ENCODE measurements around the gene RHBDF1. TPM values are rescaled to one million over a fixed set of nuclear protein-coding genes. Genes with fewer than 3 reads are reported as not detected.
A peak's percentile ranks its signal among the peaks of the same experiment; 100 is the strongest.

Gene RHBDF1
- total and polyA plus RNA-seq, 4 donors = 26.6 to 51.2 (median 29.9) TPM

DNA sequence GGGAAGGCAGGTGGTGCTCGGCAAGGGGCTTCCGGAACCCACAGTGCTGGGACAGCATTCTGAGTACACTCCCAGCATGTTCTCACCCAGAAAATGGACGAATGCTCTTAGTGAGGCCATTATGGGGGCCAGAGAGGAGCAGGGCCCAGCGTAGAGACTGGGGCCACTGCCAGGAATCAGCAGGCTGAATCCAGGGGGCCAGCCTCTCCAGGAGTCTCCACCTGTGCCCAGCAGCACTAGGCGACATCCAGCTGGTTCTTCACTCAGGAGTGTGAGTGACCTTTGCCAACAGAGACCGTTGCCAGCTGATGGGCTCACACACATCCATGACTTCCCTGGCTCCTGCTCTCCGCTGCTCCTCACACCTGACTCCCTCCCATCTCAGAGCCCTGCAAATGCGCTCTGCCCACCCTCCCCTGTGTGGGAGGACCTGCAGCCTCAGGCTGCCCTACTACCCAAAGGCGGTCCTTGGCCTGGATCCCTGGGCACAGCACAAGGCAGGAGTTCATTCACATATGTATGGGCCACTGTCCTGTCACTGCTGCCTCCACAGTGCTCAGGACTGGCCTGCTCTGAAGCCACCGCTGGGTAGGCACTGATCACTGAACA lies 5.1 kb downstream of the RHBDF1 start:
- H3K36me3 ChIP-seq (ENCODE audit: control insufficient read depth in 4 of 4, insufficient read depth in 4 of 4, low read length in 4 of 4) = peaks cover 0 to 25% (median 9%) of the 10 kb centered on the region in 4 donors
- no peaks in the 10 kb centered on the region for H3K9me3 ChIP-seq (ENCODE audit: control insufficient read depth in 4 of 4, insufficient read depth in 3 of 4, low read length in 3 of 4)
- H3K9ac ChIP-seq (ENCODE audit: insufficient read depth in 1 of 2, low read length in 2 of 2) = no peak overlapping the region
- H3K27ac ChIP-seq (ENCODE audit: low read depth in 1 of 2, low read length in 1 of 2) = no peak overlapping the region
- TF ChIP-seq, protein P1, sequence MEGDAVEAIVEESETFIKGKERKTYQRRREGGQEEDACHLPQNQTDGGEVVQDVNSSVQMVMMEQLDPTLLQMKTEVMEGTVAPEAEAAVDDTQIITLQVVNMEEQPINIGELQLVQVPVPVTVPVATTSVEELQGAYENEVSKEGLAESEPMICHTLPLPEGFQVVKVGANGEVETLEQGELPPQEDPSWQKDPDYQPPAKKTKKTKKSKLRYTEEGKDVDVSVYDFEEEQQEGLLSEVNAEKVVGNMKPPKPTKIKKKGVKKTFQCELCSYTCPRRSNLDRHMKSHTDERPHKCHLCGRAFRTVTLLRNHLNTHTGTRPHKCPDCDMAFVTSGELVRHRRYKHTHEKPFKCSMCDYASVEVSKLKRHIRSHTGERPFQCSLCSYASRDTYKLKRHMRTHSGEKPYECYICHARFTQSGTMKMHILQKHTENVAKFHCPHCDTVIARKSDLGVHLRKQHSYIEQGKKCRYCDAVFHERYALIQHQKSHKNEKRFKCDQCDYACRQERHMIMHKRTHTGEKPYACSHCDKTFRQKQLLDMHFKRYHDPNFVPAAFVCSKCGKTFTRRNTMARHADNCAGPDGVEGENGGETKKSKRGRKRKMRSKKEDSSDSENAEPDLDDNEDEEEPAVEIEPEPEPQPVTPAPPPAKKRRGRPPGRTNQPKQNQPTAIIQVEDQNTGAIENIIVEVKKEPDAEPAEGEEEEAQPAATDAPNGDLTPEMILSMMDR (IDR thresholded peaks at IDR 0.05; ENCODE audit: control extremely low read depth, extremely low read depth) = no peak
- H3K27me3 ChIP-seq (ENCODE audit: control insufficient read depth in 3 of 3, insufficient read depth in 3 of 3, low read length in 2 of 3) = no peaks in the 10 kb centered on the region
- ATAC-seq (ENCODE audit: insufficient read depth, low FRiP score) = no peak
- H3K4me1 ChIP-seq (ENCODE audit: control insufficient read depth in 5 of 5, insufficient read depth in 5 of 5, low read length in 5 of 5) = peaks cover 0 to 36% (median 19%) of the 10 kb centered on the region in 5 donors
- DNase-seq = no peak
- no peak overlapping the region for H3K4me3 ChIP-seq
- 85 to 93% methylated on average over 10 of the region's 10 CpGs for WGBS, 2 donors

DNA sequence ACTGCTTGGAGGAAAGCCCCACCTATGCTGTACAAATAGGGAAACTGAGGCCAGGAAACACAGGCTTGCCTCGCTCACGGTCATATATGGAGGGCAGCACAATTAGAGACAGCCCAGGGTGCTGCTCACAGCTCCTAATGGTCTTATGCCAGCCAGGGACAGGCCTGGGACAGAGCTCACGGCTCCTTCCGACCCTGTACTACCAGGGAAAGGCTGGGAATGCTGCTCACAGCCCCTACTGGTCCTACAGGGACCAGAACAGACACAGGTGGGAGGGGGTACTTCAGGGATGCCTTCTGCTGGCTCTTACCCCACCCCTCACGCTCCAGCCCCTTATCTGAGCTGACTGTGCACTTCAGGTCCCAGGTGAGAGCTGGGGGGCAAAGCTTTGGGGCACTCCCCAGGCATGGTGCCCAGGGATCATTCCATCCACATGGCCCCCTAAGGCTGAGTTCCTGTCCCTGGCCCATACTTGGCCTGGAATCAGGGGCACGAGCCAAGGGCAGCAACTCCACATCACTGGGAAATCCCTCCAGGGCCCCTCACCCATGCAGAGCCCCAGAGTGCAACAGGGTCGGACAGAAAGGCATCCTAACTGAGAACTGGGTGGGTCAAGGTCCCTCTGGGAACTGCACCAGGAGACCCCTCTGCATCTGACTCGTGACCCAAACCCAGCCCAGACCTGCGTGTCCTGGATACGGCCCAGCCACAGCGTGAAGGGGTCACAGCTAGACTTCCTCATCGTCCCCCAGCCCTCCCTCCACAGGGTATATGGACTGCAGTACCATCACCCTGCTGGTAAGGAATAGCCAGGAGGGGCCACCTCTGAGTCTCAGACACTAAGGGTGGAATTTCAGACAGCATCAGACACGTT lies 5.9 kb downstream of the RHBDF1 start:
- peaks cover 0 to 33% (median 11%) of the 10 kb centered on the region in 4 donors for H3K36me3 ChIP-seq (ENCODE audit: control insufficient read depth in 4 of 4, insufficient read depth in 4 of 4, low read length in 4 of 4)
- no peaks in the 10 kb centered on the region for H3K9me3 ChIP-seq (ENCODE audit: control insufficient read depth in 4 of 4, insufficient read depth in 3 of 4, low read length in 3 of 4)
- H3K4me3 ChIP-seq = no peak overlapping the region
- no peaks in the 10 kb centered on the region for H3K27me3 ChIP-seq (ENCODE audit: control insufficient read depth in 3 of 3, insufficient read depth in 3 of 3, low read length in 2 of 3)
- no peak for DNase-seq
- H3K4me1 ChIP-seq (ENCODE audit: control insufficient read depth in 5 of 5, insufficient read depth in 5 of 5, low read length in 5 of 5) = peaks cover 0 to 34% (median 19%) of the 10 kb centered on the region in 5 donors
- no peak overlapping the region for H3K9ac ChIP-seq (ENCODE audit: insufficient read depth in 1 of 2, low read length in 2 of 2)
- H3K27ac ChIP-seq (ENCODE audit: low read depth in 1 of 2, low read length in 1 of 2) = no peak overlapping the region
- 87 to 88% methylated on average over 13 of the region's 13 CpGs for WGBS, 2 donors
- TF ChIP-seq, protein P1 (IDR thresholded peaks at IDR 0.05; ENCODE audit: control extremely low read depth, extremely low read depth) = no peak
- no peak for ATAC-seq (ENCODE audit: insufficient read depth, low FRiP score)

GRCh38 chr16:65745-66144 lies 6.7 kb downstream of the RHBDF1 start:
- TF ChIP-seq, protein P1 (IDR thresholded peaks at IDR 0.05; ENCODE audit: control extremely low read depth, extremely low read depth) = peak; percentile 97
- no peaks in the 10 kb centered on the region for H3K27me3 ChIP-seq (ENCODE audit: control insufficient read depth in 3 of 3, insufficient read depth in 3 of 3, low read length in 2 of 3)
- H3K9me3 ChIP-seq (ENCODE audit: control insufficient read depth in 4 of 4, insufficient read depth in 3 of 4, low read length in 3 of 4) = no peaks in the 10 kb centered on the region
- no peak overlapping the region for H3K9ac ChIP-seq (ENCODE audit: insufficient read depth in 1 of 2, low read length in 2 of 2)
- ATAC-seq (ENCODE audit: insufficient read depth, low FRiP score) (peak; percentile 69), DNase-seq (peak; percentile 72 to 82 (median 77))
- H3K4me3 ChIP-seq = no peak overlapping the region
- peak overlapping the region in 1 of 2 donors; percentile 9 for H3K27ac ChIP-seq (ENCODE audit: low read depth in 1 of 2, low read length in 1 of 2)
- H3K36me3 ChIP-seq (ENCODE audit: control insufficient read depth in 4 of 4, insufficient read depth in 4 of 4, low read length in 4 of 4) = peaks cover 0 to 39% (median 11%) of the 10 kb centered on the region in 4 donors
- peaks cover 0 to 26% (median 14%) of the 10 kb centered on the region in 5 donors for H3K4me1 ChIP-seq (ENCODE audit: control insufficient read depth in 5 of 5, insufficient read depth in 5 of 5, low read length in 5 of 5)
- WGBS, 2 donors = 18 to 21% methylated on average over 17 of the region's 17 CpGs

All from lung (tissue), 12 donors.